KMS-11 (cell line): Measurements from ENCODE around the gene BCAP31.
A peak's percentile ranks its signal among the peaks of the same experiment; 100 is the strongest.

Experiments
- H2AFZ ChIP-seq: fragments of 200-600 bp; sonication (generic); 2 replicates; pipeline ENCODE4 v1.6.1; 2016; ENCODE audit warnings: antibody characterized with exemption, mixed run types, low read depth
- H3K27ac ChIP-seq: fragments of 200-600 bp; sonication (generic); 2 replicates; pipeline ENCODE4 v1.6.1; 2016; ENCODE audit warnings: mild to moderate bottlenecking, mixed run types
- H3K27me3 ChIP-seq: fragments of 200-600 bp; sonication (generic); 2 replicates; pipeline ENCODE4 v1.6.1; 2017; ENCODE audit warnings: mild to moderate bottlenecking, low read depth, mixed run types, moderate library complexity; ENCODE audit not compliant: insufficient read depth
- H3K36me3 ChIP-seq: fragments of 200-600 bp; sonication (generic); 2 replicates; pipeline ENCODE4 v1.6.1; 2017; ENCODE audit warnings: mild to moderate bottlenecking, mixed run types; ENCODE audit not compliant: insufficient read depth
- H3K4me1 ChIP-seq: fragments of 200-600 bp; sonication (generic); 2 replicates; pipeline ENCODE4 v1.6.1; 2016; ENCODE audit warnings: mild to moderate bottlenecking, low read depth, mixed run types; ENCODE audit not compliant: poor library complexity, severe bottlenecking
- H3K4me2 ChIP-seq: fragments of 200-600 bp; sonication (generic); 2 replicates; pipeline ENCODE4 v1.7.0; 2016; ENCODE audit warnings: mild to moderate bottlenecking, mixed run types
- H3K4me3 ChIP-seq: fragments of 200-600 bp; sonication (generic); IDR thresholded peaks from 2 replicates; pipeline ENCODE4 v1.6.1; 2017; ENCODE audit warnings: low read depth, low read length, mixed read lengths; ENCODE audit not compliant: insufficient read depth
- H3K79me2 ChIP-seq: fragments of 200-600 bp; sonication (generic); 2 replicates; pipeline ENCODE4 v1.6.1; 2016; ENCODE audit warnings: low read depth, mixed run types; ENCODE audit not compliant: insufficient read depth
- H3K9ac ChIP-seq: fragments of 200-600 bp; sonication (generic); 2 replicates; pipeline ENCODE4 v1.6.1; 2016; ENCODE audit warnings: mild to moderate bottlenecking, mixed run types
- H4K20me1 ChIP-seq: fragments of 200-600 bp; sonication (generic); 2 replicates; pipeline ENCODE4 v1.6.1; 2016; ENCODE audit warnings: mild to moderate bottlenecking, mixed run types; ENCODE audit not compliant: insufficient read depth
- TF ChIP-seq, protein P1 (sequence below): fragments of 200-600 bp; sonication (generic); conservative IDR thresholded peaks from 2 replicates; pipeline ENCODE4 v1.6.1; 2017; ENCODE audit warnings: low read depth, mild to moderate bottlenecking, antibody characterized with exemption, low read length, moderate library complexity, mixed read lengths

The BCAP31 gene

DNA sequence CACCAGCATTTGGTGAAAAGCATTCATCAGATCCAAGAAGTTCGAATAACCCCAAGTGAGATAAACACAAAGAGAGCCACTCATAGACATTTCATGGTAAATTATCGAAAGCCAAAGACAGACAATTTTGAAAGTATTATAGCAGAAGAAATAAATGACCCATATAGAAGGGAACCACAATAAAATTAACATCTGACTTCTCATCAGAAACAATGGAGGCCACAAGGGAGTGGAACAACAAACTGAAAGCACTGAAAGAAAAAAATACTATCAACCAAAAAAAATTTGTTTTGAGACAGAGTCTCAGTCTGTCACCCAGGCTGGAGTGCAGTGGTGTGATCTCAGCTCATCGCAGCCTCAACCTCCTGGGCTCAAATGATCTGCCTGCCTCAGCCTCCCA, 64.9 kb downstream of the BCAP31 start:
- H3K27me3 ChIP-seq, result peaks cover 8% of the 10 kb centered on the region; the same call in 1 of the 2 replicates
- no peak overlapping the region for H3K4me2 ChIP-seq
- no peak overlapping the region for H3K9ac ChIP-seq
- no peaks in the 10 kb centered on the region for H3K4me1 ChIP-seq
- H3K27ac ChIP-seq, result no peak overlapping the region
- no peaks in the 10 kb centered on the region for H3K36me3 ChIP-seq
- H2AFZ ChIP-seq, result no peak overlapping the region
- TF ChIP-seq, protein P1, sequence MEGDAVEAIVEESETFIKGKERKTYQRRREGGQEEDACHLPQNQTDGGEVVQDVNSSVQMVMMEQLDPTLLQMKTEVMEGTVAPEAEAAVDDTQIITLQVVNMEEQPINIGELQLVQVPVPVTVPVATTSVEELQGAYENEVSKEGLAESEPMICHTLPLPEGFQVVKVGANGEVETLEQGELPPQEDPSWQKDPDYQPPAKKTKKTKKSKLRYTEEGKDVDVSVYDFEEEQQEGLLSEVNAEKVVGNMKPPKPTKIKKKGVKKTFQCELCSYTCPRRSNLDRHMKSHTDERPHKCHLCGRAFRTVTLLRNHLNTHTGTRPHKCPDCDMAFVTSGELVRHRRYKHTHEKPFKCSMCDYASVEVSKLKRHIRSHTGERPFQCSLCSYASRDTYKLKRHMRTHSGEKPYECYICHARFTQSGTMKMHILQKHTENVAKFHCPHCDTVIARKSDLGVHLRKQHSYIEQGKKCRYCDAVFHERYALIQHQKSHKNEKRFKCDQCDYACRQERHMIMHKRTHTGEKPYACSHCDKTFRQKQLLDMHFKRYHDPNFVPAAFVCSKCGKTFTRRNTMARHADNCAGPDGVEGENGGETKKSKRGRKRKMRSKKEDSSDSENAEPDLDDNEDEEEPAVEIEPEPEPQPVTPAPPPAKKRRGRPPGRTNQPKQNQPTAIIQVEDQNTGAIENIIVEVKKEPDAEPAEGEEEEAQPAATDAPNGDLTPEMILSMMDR, result no peak
- no peaks in the 10 kb centered on the region for H4K20me1 ChIP-seq
- H3K4me3 ChIP-seq, result no peak overlapping the region
- no peaks in the 10 kb centered on the region for H3K79me2 ChIP-seq

DNA sequence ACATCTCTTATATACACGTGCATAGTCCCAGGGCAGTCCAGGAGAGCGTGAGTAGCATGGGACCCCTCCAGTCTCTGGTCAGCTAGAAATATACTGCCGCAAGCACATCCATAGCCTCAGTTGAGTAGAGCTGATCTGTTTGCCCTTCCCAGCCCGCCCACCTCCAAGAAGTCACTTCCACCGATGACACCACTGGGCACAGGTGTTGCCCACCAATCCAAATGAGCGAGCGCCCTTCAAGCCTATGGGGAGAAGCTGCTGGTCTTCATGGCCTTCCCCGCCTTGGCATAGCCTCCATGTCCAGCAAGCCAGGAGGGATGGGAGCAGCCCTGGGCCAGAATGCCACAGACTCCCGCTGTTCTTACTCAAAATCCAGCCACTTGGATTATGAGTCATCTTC, 67.0 kb downstream of the BCAP31 start:
- no peak overlapping the region for H2AFZ ChIP-seq
- no peak overlapping the region for H3K4me2 ChIP-seq
- no peak overlapping the region for H3K4me3 ChIP-seq
- H4K20me1 ChIP-seq, result no peaks in the 10 kb centered on the region
- no peak overlapping the region for H3K9ac ChIP-seq
- H3K27ac ChIP-seq, result no peak overlapping the region
- no peaks in the 10 kb centered on the region for H3K4me1 ChIP-seq
- no peaks in the 10 kb centered on the region for H3K79me2 ChIP-seq
- H3K36me3 ChIP-seq, result no peaks in the 10 kb centered on the region
- peaks cover 5% of the 10 kb centered on the region; the same call in 1 of the 2 replicates for H3K27me3 ChIP-seq
- TF ChIP-seq, protein P1, result no peak

DNA sequence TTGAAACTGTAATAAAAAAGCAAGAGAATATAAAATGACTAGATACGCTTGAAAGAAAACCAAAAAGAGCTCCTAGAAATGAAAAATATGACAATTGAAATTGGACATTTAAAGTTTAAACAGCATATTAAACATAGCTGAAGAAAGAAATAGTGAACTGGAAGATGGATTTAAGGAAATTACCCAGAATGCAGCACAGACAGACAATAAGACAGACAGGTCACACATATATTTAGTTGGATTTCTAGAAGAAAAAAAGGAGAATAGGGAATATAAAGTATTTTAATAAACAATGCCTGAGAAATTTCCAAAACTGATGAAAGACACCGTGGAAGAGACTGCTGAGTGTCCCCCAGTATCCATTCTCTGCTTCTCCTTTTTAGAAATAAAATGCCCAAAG, 70.6 kb downstream of the BCAP31 start:
- no peaks in the 10 kb centered on the region for H3K36me3 ChIP-seq
- peaks cover 3% of the 10 kb centered on the region; the same call in 1 of the 2 replicates for H3K27me3 ChIP-seq
- H3K79me2 ChIP-seq, result no peaks in the 10 kb centered on the region
- H4K20me1 ChIP-seq, result no peaks in the 10 kb centered on the region
- H2AFZ ChIP-seq, result no peak overlapping the region
- H3K4me2 ChIP-seq, result no peak overlapping the region
- no peak overlapping the region for H3K27ac ChIP-seq
- H3K4me1 ChIP-seq, result no peaks in the 10 kb centered on the region
- TF ChIP-seq, protein P1, result no peak
- no peak overlapping the region for H3K9ac ChIP-seq
- H3K4me3 ChIP-seq, result no peak overlapping the region

DNA sequence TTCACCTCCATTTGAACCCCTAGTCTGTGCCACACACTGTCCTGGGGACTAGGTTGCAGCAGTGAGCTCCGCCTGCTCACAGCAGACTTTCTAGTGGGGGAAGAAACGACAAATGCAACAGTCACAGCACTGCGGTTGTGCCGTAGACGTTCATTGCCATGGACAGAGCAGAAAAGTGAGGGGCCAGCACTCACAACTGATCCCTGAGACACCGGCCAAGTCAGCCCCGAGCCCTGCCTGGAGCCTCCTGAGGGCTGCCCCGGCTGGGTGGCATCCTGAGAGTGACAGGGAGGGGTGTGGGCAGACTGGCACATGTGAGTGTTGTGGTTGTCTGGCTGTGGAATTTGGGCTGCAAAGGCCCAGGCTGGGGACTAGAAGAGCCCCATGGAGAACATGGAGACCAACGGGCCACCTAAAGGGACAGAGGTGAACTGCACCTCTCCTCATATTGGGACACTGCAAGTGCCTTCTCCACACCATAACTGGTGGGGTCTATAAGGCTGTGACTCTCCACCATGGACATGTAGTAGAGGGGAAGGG, 72.6 kb downstream of the BCAP31 start:
- Histone ChIP-seq H3K79me2 (no peaks in the 10 kb centered on the region), H3K4me1 (no peaks in the 10 kb centered on the region), H2AFZ (no peak overlapping the region)

More for the DNA sequence above, 72.6 kb downstream of the BCAP31 start:
- H4K20me1 ChIP-seq, result no peaks in the 10 kb centered on the region
- H3K36me3 ChIP-seq, result no peaks in the 10 kb centered on the region
- TF ChIP-seq, protein P1, result peak; percentile 41; the same call in 1 of the 2 replicates
- no peak overlapping the region for H3K27ac ChIP-seq
- peaks cover 8% of the 10 kb centered on the region; the same call in 1 of the 2 replicates for H3K27me3 ChIP-seq
- H3K9ac ChIP-seq, result no peak overlapping the region
- H3K4me3 ChIP-seq, result no peak overlapping the region
- no peak overlapping the region for H3K4me2 ChIP-seq
